ENCODE results near the gene NBEAL2. TPM values are rescaled to one million over a fixed set of nuclear protein-coding genes. Genes with fewer than 3 reads are reported as not detected.

The NBEAL2 gene
- total RNA-seq, 1 donor from 2014 or later, result 12.2 TPM

GRCh38 chr3:46943237-46944187 lies 36.0 kb upstream of the NBEAL2 start:
- DNase-seq (ENCODE audit: low spot score) (no peak), ATAC-seq (peak; percentile 49)

- DNase-seq (ENCODE audit: low spot score) (no peak), ATAC-seq (peak; percentile 6)
These were observed 35.3 kb upstream of the NBEAL2 start for GRCh38 chr3:46944191-46944590.

- DNase-seq (ENCODE audit: low spot score) (no peak), ATAC-seq (no peak)
These were observed 33.0 kb upstream of the NBEAL2 start for GRCh38 chr3:46946416-46946815.

GRCh38 chr3:46946856-46947545 lies 32.5 kb upstream of the NBEAL2 start:
- ATAC-seq (no peak), DNase-seq (ENCODE audit: low spot score) (no peak)

GRCh38 chr3:46947546-46947901 lies 31.9 kb upstream of the NBEAL2 start:
- DNase-seq (ENCODE audit: low spot score), result no peak
- no peak for ATAC-seq

GRCh38 chr3:46947981-46948791 lies 31.3 kb upstream of the NBEAL2 start:
- DNase-seq (ENCODE audit: low spot score), result peak; percentile 64
- ATAC-seq, result peak; percentile 65

GRCh38 chr3:46948830-46949671 lies 30.4 kb upstream of the NBEAL2 start:
- DNase-seq (ENCODE audit: low spot score) (peak; percentile 67), ATAC-seq (peak; percentile 51)

GRCh38 chr3:46950177-46950576 lies 29.3 kb upstream of the NBEAL2 start:
- no peak for DNase-seq (ENCODE audit: low spot score)
- no peak for ATAC-seq

GRCh38 chr3:46950650-46951241 lies 28.7 kb upstream of the NBEAL2 start:
- DNase-seq (ENCODE audit: low spot score) (no peak), ATAC-seq (no peak)

- ATAC-seq (no peak), DNase-seq (ENCODE audit: low spot score) (no peak)
These were observed 26.7 kb upstream of the NBEAL2 start for GRCh38 chr3:46952813-46953212.

GRCh38 chr3:46953234-46954010 lies 26.0 kb upstream of the NBEAL2 start:
- ATAC-seq, result no peak

GRCh38 chr3:46954178-46954577 lies 25.3 kb upstream of the NBEAL2 start:
- DNase-seq (ENCODE audit: low spot score) (no peak), ATAC-seq (no peak)

More at GRCh38 chr3:46953234-46954010, 26.0 kb upstream of the NBEAL2 start:
- DNase-seq (ENCODE audit: low spot score), result no peak

GRCh38 chr3:46955157-46955556 lies 24.3 kb upstream of the NBEAL2 start:
- DNase-seq (ENCODE audit: low spot score) (no peak), ATAC-seq (no peak)

GRCh38 chr3:46955801-46956259 lies 23.6 kb upstream of the NBEAL2 start:
- ATAC-seq (no peak), DNase-seq (ENCODE audit: low spot score) (no peak)

- DNase-seq (ENCODE audit: low spot score), result no peak
- peak; percentile 46 for ATAC-seq
These were observed 22.2 kb upstream of the NBEAL2 start for GRCh38 chr3:46957092-46957820.

GRCh38 chr3:46958467-46959160 lies 20.9 kb upstream of the NBEAL2 start:
- ATAC-seq (no peak), DNase-seq (ENCODE audit: low spot score) (no peak)

- ATAC-seq (peak; percentile 10), DNase-seq (ENCODE audit: low spot score) (no peak)
These were observed 20.3 kb upstream of the NBEAL2 start for GRCh38 chr3:46959161-46959511.
